Stimulated activated CD4-positive, alpha-beta T cell treated with anti-CD3 and anti-CD28 coated beads, Interleukin-2, amount 100 ng/mL, for 4 hours (primary cell): ENCODE measurements around the gene TJP2.
"Not testable (repeated sequence)": the region's sequence is repeated elsewhere in the genome, so short reads cannot be mapped to it uniquely, and the experiment has no call there.

Experiments used
- DNase-seq: peaks from one replicate; pipeline ENCODE4 v3.0.0-alpha.2; 2020; ENCODE audit warnings: low read depth

Gene TJP2

DNA sequence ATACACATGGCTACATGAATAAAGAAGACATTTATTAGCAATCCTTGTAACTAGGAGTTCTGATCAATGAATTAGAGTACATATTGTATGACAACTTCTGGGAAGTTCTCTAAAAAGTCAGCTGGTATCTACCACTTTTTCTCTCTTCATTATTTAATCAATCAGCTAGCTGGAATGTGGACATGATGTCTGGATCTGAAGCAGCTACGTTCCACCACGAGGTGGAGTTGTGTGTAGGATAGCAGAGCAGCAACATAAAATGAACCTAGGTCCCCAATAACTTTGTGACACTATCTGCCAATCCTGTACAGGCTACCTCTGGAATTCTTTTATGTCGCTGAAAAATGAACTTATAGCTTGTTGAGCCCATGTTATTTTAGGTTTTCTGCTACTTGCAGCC is 118.0 kb downstream of the TJP2 start:
- no peak for DNase-seq

DNA sequence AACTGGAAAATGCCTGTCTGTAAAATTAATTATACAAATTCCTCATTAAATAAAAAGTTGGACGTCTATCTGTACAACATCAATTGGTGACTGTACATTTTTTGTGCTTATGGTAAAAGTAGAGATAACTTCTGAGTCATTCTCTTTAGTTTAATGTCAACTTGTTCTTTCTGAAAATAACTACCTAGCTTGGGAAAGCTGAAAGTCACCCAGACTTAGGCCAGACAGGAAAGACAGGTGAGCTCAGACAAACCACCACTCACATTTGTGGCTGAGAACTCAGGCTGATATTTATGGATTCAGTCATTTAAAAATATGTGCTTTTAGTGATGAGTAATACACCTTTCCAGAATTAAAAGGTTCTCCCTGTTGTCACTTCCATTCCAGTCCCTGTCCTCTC is 119.1 kb downstream of the TJP2 start:
- DNase-seq: no peak

DNA sequence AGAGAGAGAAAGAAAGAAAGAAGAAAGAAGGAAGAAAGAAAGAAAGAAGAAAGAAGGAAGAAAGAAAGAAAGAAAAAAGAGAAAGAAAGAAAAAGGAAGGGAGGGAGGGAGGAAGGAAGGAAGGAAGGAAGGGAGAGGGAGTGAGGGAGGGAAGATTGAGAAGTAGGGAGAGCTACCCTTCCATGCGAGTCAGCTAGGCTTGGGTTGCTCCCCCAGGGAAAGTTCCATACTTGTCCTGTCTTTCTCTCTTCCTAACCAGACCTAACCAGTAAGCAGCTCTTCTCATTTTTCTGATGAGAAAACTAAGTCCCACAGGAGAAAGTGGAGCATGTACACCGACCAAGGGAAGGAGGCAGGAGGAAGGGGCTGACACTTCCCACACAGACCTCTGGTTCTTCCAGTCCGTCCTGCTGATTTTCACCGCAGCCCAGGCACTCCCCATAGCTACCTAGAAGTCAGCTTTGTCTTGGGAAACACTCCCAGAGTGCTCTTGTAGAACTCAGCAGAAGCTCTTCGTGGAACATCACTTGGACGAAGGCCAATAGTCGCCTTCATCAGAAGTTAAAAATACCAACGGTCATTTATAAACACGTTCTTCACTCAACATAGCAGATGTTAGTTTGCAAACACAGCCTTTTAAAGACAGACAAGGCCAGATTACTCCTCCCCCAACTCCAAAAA is 121.9 kb downstream of the TJP2 start:
- DNase-seq: no peak

DNA sequence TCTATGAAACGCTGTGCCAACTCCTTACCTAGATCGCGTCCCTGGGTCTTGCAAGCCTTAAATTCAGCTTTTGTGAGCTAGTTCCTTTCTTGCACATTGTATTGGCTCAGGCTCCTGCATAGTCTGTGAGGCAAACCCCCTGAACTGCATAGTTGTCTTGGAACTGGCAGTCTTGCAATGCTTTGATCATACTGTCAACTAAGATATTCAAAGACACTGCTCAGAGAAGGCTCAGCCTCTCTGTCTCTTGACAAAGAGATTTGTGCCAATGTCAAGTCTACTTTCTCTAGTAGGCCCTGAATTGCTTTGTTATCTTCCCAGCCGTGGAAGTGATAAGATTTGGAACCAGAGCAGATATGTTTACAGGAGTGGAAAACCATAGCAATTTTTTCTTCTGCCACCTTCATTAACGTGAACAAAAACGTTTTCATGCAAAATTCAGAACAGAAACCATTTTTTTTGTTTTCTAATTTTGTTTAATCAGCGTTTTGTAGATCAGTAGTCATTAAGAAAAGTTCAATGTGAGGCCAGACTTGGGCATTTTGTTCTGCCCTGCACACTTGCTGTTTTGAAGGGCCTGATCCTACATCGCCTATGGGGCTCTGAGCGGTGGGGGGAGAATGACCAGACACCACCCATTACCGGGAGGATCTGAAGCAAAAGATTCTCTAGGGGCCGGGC is 123.4 kb downstream of the TJP2 start:
- no peak for DNase-seq

DNA sequence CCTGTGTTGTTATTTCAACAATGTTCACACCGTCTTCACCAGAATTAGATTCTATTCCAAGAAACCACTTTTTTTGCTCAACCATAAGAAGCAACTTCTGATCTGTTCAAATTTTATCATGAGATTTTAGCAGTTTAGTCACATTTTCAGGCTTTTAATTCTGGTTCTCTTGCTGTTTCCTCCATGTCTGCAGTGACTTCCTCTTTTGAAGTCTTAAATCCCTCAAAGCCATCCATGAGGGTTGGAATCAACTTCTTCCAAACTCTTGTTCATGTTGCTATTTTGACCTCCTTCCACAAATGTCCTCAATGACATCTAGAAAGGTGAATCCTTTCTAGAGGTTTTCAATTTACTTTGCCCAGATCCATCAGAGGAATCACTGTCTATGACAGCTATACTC is 125.2 kb downstream of the TJP2 start:
- no peak for DNase-seq

DNA sequence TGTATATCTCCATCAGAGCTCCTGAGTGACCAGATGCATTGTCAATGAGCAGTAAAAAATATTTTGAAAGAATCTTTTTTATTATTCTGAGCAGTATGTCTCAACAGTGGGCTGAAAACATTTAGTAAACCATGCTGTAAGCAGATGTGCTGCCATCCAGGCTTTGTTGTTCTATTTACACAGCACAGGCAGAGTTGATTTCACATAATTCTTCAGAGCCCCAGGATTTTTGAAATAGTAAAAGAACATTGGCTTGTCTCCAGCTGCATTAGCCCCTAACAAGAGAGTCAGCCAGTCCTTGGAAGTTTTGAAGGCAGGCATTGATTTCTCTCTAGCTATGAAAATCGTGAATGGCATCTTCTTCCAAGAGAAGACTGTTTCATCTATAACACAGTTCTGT is 125.7 kb downstream of the TJP2 start:
- DNase-seq: no peak

DNA sequence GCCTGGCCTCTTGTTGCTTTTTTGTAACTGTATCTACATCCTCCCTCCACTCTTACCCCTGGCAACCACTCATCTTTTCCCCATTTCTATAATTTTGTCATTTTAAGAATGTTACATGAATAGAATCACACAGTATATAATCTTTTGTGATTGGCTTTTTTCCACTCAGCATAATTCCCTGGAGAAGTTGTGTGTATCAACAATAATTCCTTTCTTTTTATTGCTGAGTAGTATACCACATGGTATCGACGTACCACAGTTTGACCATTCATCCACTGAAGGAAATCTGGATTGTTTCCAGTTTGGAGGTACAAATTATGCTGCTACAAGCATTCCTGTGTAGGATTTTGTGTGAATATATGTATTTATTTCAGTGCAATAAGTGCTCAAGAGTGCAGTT is 129.3 kb downstream of the TJP2 start:
- DNase-seq: no peak

DNA sequence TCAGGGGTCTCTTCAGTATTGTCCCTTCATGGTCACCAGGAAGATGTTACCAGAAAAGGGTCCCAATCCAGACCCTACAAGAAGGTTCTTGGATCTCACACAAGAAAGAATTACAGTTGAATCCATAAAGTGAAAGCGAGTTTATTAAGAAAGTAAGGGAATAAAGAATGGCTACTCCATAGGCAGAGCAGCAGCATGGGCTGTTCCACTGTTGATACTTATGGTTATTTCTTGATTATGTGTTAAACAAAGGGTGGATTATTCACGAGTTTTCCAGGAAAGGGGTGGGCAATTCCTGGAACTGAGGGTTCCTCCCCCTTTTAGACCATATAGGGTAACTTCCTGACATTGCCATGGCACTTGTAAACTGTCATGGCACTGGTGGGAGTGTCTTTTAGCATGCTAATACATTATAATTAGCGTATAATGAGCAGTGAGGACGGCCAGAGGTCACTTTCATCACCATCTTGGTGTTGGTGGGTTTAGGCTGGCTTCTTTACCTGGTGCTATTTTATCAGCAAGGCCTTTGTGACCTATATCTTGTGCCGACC is 132.9 kb downstream of the TJP2 start:
- not testable (repeated sequence) for DNase-seq

DNA sequence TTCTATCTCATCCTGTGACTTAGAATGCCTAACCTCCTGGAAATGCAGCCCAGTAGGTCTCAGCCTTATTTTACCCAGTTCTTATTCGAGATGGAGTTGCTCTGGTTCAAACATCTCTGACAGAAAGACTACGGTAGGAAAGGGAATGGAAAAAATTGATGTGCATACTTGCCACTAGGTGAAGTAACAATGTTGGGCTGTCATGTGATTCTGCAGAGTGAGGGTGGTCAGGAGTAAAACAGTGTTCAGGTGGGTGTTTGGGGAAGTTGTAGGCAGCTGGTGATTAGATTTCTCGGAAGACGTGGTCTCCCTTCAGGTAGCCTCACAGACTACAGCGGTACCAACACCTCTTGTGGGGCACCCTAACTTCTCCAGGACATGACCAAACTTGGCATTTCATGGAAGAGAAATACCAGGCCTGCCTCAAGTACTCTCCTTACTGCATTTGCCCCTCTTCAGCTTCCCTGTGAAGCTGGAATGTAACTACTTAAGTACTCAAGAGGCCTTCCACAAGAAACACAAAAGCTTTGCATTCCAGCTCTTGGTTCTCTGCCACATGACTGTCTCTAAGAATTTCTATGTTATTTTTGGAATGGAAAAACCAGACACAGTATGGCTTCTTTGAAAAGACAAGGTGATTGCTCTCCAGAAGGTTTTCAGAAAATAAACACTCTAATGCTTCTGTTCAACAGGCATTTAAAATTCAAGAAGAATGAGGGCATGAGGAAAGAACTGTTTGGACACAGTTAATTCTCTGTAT is 133.5 kb downstream of the TJP2 start:
- no peak for DNase-seq

DNA sequence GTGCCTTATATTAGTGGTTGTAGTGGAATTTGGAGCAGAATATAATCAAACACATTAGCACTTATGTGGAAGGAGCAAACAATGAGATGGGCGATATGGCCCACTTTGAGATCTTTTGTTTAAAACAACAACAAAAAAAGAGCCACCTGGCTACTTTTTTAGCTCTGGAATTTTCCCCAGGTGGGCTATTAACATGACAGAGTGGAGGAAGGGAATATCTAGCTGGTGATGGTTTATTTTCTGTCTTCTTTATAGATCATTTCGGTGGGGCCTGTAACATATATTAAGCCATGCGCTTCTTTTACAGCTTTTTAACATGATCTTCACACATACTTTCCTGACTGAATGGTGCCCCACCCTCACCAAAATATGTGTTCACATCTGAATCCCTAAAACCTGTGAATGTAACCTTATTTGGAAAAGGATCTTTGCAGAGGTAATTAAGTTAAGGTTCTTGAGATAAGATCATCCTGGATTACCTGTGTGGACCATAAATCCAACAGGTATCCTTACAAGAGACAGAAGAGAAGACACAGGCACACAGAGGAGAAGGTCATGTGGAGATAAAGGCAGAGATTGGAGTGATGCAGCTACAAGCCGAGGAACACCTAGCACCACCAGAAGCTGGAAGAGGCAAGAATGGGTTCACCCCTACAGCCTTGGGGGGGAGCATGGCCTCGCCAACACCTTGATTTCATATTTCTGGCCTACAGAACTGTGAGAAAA is 134.3 kb downstream of the TJP2 start:
- no peak for DNase-seq

DNA sequence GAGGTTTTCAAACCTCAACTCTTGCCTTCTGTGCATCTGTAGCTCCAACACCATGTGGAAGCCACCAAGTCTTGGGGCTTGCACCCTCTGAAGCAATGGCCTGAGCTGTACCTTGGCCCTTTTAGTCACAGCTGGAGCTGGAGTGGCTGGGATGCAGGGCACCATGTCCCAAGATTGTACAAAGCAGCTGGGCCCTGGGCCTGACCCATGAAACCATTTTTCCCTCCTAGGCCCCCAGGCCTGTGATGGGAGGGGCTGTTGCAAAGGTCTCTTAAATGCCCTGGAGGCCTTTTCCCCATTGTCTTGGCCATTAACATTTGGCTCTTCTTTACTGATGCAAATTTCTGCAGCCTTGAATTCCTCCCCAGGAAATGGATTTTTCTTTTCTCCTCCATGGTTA is 139.1 kb downstream of the TJP2 start:
- DNase-seq: no peak

DNA sequence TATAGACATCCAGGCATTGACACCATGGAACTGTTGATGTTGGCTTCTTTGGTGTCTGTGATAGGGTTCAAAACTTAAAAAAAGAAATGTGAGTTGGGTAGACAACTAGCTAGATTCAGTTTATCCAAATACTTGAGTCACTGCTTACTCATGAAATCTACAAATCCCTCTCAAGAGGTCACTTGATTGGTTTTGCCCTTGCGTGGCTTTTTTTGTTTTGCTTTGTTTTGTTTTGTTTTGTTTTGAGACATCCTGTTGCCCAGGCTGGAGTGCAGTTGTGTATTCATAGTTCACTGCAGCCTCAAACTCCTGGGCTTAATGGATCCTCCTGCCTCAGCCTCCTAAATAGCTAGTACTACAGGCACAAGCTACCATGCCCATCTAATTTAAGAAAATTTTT is 140.5 kb downstream of the TJP2 start:
- no peak for DNase-seq

DNA sequence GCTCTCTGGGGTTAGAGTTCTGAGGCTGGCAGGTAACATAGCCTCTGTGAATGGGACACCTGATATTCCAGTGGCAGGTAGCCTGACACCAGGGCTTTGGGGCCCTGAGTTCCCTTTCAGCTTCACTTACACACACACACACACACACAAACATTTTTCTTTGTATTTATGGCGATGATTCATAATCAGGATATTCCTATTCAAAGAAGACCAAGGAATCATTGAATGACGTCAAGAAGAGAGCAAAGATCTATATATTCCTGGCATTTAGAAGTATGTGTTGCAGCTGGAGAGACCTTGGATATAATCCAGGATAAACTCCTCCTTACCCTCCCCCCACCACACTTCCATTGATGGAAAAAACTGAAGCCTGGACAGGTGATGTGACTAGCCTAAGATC is 143.0 kb downstream of the TJP2 start:
- no peak for DNase-seq

DNA sequence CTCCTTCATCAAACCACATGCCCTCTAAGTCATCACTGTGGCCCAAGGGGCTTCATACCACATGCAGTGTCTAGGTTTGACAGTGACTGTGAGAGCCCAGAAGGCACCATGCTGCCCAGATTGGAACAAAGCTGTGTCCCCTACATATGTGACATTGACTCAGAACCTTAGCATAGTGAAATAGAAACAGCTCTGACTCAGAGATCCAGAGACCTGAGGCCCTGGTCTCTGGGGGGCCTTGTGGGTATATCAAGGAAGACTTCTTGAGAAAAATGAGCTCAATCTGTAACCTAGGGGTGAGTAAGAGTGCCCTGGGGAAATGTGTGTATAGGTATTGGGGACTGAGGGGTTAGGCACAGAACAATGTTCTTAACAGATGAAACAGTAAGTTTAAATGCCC is 143.8 kb downstream of the TJP2 start:
- DNase-seq: no peak

DNA sequence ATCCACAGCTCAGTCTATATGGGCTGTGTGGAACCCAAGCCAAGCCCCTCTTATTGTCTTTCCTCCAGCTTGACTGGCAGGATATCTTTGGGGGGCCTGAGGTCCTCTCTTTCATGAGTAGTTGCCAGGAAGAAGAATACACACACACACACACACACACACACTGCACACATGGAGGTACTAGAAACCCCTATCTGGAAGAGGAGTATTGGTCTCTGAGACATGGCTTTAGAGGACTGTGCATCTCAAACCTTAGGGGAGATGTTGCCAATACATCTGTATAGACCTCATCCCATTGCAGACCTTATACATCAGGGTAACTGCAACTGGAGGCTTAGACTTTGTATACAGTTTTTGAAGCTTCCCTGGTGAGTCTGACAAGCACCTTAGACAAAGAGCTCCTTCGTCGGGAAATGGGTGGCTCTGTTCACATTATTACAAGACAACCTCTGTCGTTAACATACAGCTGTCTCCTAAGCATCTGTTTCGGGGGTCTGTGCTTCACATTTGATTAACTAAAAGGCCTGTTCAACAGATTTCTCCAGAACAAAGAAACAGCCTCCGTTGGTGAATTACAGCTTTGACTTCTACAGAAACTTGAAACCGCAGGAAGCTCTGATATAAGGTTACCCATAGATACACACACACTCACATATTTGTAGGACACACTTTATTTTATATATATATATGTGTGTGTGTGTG is 145.4 kb downstream of the TJP2 start:
- DNase-seq: no peak

DNA sequence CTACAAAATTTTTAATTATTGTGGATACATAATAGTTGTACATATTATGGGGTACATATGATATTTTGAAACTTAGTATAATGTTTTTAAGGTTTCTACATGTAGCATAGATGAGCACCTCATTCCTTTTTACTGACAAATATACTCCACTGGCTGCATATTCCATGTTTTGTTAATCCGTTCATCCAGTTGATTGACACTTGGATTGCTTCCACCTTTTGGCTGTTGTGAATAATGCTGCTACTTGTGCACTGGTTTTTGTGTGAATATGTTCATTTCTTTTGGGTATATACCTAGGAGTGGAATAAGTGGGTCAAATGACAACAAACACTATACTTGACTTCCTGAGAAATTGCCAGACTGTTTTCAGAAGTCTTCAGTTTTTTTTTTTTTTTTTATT is 148.2 kb downstream of the TJP2 start:
- no peak for DNase-seq

DNA sequence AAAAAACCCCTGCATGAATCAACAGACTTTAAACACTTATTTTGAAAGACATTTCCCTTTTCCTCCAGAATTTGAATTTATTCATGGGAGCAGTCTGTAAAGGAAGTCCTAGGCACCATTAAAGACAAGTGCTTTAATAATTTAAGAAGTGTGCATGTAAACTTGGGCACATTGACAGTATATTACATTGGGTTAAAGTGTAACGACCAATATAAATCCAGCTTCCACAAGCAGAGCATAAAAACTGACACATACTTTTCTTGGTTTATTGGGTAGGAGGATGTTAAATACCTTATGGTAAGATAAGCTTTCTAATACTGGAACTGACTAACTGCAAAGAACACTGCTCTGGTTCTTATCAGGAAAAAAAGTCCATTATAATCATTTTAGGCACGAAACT is 149.8 kb downstream of the TJP2 start:
- DNase-seq: no peak
